HG02571 (cell line): ENCODE measurements around the gene UTF1.
"Not testable (repeated sequence)": the region's sequence is repeated elsewhere in the genome, so short reads cannot be mapped to it uniquely, and the experiment has no call there.

Experiments used
- ATAC-seq: cut with Tn5 transposase; IDR thresholded peaks from one replicate; pipeline ENCODE4 v1.9.1; 2021; ENCODE audit warnings: mild to moderate bottlenecking, moderate library complexity; ENCODE audit not compliant: unreplicated experiment

UTF1 gene

DNA sequence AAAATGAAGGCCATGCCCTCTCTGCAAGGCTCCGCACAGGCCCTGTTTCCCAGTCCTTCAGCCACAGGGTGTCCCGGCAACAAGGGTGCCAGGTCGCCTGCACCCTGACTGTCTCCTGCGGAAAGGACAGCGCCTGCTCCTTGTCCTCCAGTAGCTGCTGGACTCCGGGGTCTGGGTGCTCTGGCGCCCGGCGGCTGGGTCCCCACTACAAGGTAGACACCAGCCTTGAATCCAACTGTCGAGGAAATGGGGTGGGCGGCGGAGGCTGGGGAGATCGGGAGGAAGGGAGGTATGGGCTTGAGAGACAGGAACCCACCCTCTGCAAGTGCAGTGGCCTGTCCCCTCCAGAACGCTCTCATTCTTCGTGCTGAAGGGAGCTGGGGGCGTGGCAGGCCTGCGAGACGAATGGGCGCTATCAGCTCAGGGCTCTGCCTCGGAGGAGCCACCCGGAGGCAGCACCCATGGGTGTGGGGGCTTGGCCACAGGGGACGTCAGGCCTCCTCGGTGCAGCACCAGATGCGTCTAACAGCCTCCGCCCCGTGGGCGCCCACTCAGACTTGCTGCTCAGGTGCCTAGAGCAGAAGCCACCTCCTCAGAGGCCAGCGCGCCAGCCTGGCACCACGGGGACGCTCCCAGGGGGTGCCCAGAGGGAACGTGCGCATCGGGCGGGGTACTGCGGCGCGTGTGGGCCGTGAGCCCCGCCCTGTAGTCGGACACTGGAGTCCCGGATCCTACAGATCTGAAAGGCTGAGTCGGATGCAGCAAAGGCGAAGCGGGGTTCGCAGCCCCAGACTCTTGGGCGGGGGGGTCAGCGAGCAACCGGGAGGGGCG lies 31.1 kb downstream of the UTF1 start:
- peak; percentile 56 for ATAC-seq

DNA sequence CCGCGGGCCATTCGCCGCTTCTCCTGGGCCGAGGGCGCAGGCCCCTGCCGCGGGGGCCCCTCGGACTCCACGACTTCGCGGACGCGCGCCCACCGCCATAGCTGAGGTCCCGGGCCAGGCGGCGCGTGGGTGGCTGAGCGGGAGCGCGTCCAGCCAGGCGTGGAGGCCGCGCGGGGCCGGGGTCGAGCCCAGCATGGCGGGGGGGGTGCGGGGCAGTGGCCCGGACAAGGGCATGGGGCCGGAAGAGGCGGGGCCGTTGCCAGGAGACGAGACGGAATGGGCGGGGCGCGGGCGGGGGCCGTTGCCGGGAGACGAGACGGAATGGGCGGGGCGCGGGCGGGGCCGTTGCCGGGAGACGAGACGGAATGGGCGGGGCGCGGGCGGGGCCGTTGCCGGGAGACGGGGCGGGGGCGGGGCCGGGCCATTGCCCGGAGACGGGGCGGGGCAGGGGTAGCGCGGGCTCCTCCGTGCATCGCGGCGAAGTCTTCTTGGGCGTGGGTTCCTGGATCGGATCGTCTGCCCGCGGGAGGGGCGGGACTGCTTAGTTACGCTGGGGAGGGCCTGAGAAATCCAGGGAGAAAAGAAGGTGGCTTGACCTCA lies 31.8 kb downstream of the UTF1 start:
- peak; percentile 47 for ATAC-seq

- ATAC-seq, result no peak
Observed at GRCh38 chr10:133262696-133263095, 32.7 kb downstream of the UTF1 start.

GRCh38 chr10:133263674-133264073 lies 33.7 kb downstream of the UTF1 start:
- ATAC-seq, result no peak

DNA sequence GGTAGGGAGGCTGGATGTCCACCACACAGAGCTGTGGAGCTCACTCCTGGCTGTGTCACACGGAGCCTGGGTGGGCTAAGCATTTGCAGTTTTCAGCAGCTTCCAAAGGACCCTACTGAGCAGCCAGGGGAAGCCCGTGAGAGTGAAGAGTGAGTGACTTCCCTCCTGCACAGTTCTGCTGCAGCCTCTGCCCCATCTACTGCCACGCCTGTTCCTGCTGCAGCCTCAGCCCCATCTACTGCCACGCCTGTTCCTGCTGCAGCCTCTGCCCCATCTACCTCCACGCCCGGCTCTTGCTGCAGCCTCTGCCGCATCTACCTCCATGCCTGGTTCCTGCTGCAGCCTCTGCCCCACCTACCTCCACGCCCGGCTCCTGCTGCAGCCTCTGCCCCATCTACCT lies 34.4 kb downstream of the UTF1 start:
- no peak for ATAC-seq

GRCh38 chr10:133265052-133265451 lies 35.0 kb downstream of the UTF1 start:
- not testable (repeated sequence) for ATAC-seq

DNA sequence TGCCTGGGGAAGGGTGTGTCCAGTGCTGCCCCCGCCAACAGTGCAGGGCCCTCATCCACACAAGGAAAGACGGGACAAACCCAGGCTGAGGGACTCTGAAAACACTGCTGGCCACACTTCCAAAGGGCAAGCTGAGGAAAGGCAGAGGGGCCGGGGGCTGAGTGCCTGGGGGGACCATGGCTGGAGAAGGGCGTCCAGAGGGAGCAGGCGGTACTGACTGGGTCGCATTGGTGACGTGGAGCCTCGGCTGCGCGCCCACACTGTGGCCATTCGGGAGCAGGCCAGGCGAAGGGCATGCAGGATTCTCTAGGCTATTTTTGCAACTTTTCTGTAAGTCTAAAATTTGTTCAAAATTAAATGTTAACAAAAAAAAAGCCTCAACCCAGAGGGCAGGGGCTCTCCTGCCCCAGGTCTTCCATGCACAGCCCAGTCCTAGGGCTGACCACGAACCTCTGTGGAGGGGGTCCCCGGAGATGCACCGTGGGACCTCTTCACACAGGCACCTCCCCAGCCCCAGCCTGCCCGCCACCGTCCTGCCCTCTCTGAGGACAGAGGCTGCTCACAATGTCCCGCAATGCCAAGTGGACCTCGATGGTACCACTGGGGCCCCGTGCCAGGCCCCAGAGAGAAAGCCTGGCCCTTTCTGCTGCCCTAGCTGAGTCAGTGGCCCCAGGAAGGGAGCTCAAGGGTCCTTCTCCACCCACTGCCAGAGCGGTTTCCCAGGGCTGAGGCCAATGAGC lies 36.2 kb downstream of the UTF1 start:
- ATAC-seq, result no peak

DNA sequence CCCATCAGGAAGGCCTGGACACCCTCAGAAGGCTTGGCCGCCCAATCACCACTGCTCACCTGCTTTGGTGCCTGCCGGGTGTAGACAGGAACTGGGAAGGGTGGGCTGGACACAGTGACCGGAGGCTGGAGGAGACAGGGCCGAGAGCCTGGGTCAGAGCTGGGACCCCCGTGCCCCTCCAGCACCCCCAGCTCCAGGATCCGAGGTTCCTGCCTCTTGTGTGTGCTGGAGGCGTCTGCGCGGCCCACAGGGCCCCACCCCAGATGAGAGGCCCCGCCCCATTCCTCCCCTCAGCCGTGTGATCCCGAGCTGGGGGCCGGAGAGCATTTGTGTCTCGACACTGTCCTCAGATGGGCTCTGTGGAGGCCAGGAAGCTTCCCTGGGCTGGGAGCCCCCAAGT lies 37.3 kb downstream of the UTF1 start:
- ATAC-seq, result no peak

GRCh38 chr10:133267829-133268228 lies 37.8 kb downstream of the UTF1 start:
- ATAC-seq, result no peak

DNA sequence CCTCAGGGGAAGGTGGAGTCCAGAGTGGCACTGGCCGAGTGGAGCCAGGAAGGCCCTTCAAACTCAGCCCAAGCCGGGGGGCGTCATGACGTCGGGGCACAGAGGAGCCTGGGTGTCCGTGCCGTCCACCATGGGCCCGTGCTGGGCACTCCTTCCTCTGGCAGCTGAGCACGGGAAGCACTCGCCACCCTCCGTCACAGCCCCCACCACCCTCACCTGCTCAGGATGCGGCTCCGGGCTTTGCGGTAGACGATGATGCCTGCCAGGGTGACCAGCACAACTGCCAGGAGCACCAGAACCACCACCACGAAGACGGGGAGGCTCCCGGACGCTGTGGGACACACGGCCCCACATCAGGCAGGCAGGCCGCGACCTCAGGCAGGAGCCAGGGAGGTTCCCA lies 38.5 kb downstream of the UTF1 start:
- ATAC-seq, result no peak

GRCh38 chr10:133269367-133269766 lies 39.4 kb downstream of the UTF1 start:
- no peak for ATAC-seq

DNA sequence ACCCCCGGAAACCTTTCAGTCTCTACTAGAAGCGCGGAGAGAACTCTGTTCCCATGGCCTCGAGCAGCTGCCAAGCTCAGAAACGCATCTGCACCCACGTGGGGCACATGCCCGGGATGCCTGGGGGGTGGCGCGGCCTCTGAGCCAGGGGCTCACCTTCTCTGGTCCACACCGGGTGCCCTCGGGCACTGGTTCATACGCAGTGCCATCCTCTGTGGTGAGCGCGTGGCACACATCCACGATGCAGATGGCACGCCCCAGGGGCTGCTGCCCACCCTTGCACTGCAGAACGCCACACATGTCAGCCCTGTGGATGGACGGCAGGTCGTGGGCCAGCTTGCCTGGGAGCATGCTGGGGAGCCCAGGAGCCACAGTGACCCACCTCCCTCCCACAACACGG lies 40.2 kb downstream of the UTF1 start:
- ATAC-seq, result no peak

DNA sequence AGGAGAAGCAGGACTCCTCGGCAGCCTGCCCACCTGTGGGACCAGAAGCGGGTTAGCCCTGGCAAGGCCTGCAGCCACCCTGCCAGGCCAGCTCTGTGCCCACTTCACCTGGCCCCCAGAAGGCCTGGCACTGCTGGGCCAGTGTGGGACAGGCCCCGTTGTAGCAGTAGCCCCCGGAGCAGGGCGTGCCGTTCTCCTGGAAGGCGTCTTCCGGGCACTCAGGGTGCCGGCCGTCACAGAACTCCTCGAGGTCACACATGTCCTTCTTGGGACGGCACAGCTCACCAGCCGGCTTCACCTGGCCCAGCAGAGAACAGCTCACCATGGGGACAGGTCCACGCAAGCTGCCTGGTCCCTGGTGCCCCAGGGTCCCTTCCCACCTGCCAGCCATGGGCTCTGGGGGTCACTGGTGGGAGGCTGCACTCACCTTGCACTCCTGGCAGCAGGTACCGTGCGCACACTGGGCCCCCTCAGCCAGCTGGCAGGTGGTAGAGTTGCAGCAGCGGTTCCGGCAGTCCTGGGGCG lies 40.8 kb downstream of the UTF1 start:
- ATAC-seq, result no peak

DNA sequence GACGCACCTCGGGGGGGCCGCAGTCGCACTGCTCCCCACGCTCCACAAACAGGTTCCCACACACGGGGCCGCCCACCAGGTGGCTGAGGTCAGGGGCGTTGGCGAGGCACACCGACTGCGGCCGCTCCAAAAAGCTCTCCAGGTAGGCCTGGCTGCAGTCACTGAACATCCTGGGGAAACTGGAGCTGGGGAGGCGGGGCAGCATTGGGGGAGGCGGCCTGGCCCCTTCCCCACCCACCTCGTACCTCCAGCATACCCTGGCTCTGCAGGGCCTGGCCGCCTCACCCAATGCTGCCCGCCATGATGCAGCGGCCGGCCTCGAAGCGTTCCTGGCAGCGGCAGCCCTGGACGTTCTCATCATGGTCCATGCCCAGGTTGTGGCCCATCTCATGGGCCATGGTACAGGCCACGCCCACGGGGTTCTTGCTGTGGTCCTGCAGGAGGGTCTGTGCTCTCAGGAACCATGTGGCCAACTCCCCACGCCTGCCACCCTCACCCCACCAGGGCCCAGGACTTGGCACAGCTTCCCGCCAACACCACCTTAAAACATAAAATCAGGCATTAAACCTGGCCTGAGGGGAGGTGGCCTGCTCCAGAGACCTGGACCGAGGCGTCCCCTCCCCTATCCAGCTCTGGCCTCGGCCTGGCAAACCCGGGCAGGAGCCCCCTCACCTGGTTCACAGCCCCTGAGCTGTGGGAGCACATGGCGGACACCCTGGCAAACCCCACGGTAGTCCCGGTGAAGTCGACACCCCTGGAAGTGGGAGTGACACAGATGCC lies 41.7 kb downstream of the UTF1 start:
- ATAC-seq, result no peak

DNA sequence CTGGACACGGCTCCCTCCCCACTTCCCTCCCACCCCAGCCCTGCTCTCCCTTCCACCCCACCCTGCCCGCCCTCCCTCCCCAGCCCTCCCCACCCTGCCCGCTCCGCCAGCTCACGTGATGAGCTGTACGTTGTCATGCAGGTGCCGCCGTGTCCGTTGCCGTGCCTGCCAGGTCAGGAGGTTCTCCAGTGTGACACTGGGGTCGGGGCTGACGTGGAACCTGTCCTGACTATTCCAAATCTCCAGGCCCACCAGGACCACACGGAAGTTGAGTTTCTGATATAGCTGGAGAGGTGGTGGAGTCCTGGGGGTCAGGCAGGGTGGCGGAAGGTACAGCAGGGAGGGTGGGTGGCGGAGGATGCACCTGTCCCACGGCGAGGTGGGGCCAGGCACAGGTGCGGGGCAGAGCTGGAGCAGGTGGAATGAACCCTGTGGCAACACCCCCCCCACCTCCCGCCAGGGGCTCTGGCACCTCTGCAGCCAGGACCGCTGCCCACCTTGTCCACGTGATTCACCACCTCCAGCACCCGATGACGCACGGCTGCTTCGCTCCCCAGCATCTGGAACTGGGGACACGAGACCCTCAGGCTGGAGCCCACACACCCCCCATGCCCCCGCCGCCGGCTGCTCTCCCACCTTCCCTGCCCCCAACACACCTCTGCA lies 42.4 kb downstream of the UTF1 start:
- ATAC-seq, result no peak

DNA sequence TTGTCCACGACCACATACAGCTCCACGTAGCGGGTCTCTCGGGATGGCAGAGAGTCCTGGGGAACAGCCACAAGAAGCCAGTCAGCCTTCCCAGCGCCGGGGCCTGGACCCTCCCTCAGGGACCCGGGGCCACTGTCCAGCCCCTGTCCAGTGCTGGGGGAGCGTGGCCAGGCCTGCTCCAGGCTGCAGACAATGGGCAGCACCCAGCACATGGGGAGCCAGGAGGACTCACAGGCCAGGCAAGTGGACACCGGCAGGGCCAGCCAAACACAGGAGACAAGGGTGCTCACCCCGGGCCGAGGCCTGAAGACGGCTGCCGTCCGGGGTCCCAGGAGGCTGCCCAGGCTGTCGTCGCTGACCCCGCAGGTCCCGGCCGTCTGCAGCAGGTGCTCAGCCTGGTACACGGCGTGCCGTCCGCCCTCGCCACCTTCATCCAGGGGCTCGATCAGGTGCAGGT lies 43.0 kb downstream of the UTF1 start:
- no peak for ATAC-seq

GRCh38 chr10:133273534-133274143 lies 43.6 kb downstream of the UTF1 start:
- no peak for ATAC-seq

DNA sequence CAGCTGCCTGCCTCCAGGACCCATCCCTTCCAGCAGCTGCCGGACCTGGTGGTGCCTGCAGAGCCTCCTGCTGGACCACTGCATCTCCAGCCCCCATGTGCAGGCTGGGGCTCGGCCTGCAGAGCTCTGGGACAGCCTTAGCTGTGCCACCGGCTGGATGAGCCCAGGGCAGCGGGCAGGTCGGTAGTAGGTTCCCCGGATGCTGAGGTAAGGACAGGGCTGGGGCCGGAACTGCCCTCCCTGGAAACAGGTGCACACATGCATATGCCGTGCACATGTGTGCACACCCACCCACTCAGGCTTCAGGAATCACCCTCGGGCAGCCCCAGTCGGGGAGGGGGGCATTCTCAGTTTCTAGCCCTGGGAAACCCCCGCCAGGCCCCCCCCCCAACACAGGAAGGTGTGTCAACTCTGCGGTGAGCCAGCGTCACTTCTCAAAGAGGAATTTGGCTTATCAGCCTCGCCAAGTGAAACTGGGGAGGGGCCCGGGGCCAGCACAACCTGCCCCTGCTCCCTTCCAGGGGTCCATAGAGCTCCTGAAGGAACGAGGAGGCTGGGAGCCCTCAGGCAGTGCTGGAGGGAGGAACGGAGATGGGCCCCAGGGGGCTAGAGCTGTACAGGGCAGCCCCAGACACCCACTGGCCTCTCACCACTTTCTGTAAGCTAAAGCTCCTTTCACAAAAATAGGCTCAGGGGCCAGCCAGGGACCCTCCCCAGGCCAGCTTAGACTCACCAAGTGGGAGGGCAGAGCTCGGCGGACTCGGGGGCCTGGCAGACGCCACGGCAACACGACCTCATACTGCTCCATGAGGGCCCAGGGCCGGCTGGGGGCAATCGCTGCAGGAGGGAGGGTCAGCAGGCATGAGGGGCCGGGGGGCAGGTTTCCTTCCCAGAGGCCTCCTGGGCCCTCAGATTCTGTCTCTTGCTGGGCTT lies 45.0 kb downstream of the UTF1 start:
- peak; percentile 49 for ATAC-seq

DNA sequence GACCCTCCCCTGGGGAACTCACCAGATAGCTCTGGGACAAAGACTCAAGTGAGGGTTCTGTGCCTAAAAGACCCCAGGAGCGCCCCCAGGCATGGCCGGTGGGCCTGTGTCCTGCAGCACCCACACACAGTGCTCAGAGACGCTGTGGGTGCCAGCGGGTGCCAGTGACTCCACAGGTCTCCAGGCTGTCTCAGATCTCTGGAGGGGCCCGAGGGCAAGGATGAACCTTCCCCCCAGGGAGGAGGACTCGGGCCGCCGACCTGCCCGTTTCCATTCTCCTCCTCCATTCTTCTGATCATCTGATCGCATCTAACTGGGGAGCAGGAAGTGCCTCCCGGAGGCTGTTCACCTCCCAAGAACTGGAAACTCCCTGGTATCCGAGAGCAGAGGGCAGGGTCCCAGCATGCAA lies 45.7 kb downstream of the UTF1 start:
- ATAC-seq, result peak; percentile 36
